ENCODE data around the gene WNT7B.

WNT7B gene

DNA sequence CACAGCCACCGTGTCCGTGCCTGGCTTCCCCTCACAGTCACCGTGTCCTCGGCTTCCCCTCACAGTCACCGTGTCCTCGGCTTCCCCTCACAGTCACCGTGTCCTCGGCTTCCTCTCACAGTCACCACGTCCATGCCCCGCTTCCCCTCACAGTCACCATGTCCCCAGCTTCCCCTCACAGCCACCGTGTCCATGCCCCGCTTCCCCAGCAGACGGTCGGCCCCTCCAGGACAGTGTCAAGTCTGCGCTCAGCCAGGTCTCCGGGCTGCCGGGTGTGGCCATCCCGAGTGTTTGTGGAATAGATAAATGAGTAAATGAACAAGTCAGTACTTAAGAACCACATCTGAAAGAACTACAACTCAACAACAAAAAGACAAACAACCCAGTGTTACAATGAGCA, 23.8 kb downstream of the WNT7B start:
- DNase-seq (ENCODE audit: low read depth) = no peak

DNA sequence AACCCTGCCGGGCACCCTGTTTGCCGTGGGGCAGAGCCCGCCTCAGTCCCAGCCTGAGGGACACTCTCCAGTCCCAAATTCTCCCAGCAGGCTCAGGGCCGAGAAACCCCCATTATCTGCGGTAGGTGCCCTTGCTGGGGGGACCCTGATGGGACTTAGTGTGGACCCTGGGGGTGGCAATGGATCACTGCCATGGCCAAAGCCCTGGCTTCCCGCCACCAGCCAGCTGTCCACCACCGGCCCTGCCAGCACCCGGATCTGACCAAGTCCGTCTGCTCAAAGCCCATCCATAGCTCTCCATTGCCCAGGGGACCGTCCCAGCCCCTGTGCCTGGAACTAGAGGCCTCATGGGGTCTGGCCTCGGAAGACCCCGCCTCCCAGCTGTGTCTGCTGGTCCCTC, 24.4 kb downstream of the WNT7B start:
- no peak for DNase-seq (ENCODE audit: low read depth)

DNA sequence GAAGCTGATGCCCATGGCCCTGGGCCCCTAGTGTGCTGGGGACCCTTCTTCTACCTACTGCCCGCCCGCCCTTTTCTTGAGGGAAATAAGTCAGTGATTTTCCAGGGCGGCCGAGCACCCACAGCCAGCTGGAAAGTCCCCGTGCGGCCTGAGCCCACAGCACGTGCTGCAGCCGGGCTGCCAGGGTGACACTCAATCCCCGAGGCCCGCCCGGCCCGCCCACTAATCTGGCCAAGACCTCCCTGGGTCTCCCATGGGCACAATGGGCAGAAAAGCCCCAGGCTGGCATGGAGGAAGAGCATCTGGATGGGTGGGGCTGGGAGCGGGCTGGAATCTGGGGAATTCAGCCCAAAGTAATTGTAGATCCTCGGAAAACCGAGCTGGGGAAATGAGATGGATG, 24.8 kb downstream of the WNT7B start:
- no peak for DNase-seq (ENCODE audit: low read depth)

- DNase-seq (ENCODE audit: low read depth) = no peak
Observed at GRCh38 chr22:45949891-45950290, 27.1 kb downstream of the WNT7B start.

GRCh38 chr22:45949258-45949870, 27.6 kb downstream of the WNT7B start:
- no peak for DNase-seq (ENCODE audit: low read depth)

DNA sequence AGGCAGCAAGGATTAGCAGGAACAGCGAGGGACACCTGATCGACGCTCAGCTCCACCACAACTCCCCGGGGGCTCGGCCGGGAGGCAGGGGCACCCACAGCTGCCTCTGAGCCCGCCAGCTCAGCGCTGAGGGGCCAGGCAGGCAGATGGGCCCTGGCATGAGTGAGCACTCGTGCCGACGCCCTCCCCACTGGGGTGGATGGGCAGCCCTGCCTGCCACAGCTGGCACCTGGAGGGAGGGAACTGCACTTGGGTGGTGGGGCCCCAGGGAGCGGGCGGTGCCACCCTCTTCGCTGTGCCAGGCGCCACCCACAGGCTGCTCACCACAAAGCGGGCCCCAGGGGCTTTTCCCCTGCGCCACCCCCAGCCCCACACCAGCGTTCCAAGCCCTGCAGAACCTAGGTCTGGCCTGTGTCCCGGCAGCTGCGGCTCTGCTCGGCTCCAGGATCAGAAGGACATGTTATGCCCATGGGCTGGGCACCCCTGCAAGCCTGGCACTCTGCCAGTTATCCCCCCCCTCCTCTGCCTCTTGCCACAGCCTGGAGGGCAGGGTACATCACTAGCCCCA, 28.8 kb downstream of the WNT7B start:
- DNase-seq (ENCODE audit: low read depth) = no peak

- no peak for DNase-seq (ENCODE audit: low read depth)
Observed at GRCh38 chr22:45946805-45947600, 30.0 kb downstream of the WNT7B start.

DNA sequence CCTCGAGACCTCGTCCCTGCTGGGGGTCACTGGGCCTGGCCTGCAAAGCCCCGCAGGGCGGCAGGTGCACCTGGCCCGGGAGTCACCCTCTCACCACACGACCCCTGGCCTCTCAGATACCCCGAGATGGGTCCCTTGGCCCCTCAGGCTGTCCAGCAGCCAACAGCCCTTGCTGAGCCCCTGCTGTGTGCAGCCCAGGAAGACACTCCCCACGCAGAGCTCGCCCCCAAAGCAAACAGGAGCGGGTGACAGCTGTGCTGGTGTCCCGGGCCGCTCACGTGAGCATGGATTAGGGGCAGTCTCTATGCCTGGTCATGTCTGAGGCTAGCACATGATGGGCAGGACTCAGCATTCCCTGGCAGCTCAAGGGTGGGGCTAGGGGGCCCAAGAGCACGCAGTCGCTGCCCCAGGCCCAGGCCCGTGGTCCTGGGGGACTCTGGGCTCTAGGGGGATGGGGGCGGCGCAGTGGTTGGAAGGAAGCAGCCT, 31.3 kb downstream of the WNT7B start:
- no peak for DNase-seq (ENCODE audit: low read depth)

- DNase-seq (ENCODE audit: low read depth) = no peak
Observed at GRCh38 chr22:45942787-45943493, 34.0 kb downstream of the WNT7B start.

DNA sequence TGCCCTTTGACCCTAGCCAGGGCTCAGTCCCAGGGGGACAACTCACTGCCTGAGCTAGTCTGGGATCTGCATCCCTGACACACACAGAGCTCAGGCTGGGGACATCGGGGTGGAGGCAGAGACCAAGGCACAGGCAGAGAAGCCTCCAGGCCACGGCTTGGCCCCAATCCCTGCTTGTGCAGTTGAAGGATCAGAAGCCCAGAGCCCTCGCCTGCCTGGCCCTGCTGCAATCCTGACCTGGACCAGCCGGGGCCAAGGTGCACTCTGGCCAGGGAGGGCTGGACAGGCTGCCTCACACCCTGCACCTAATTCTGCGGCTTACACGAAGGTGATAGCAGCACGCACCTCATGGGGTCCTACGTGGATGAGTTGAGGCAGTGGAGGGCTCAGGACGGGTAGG, 34.6 kb downstream of the WNT7B start:
- DNase-seq (ENCODE audit: low read depth) = no peak

DNA sequence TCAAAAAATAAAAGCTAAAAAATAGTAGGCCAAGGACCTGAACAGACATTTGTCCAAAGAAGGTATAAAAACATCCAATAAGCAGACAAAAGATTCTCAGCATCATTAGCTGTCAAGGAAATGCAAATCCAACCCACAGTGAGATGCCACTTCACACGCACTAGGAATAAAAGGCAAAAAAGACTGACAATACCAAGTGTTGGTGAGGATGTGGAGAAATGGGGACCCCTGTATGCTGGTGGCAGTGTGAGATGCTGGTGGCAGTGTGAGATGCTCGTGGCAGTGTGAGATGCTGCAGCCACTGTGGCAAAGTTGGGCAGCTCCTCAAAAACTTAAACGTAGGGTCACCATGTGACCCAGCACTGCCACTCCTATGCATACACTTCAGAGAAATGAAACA, 38.0 kb downstream of the WNT7B start:
- no peak for DNase-seq (ENCODE audit: low read depth)

GRCh38 chr22:45937960-45938359, 39.0 kb downstream of the WNT7B start:
- DNase-seq (ENCODE audit: low read depth) = no peak

DNA sequence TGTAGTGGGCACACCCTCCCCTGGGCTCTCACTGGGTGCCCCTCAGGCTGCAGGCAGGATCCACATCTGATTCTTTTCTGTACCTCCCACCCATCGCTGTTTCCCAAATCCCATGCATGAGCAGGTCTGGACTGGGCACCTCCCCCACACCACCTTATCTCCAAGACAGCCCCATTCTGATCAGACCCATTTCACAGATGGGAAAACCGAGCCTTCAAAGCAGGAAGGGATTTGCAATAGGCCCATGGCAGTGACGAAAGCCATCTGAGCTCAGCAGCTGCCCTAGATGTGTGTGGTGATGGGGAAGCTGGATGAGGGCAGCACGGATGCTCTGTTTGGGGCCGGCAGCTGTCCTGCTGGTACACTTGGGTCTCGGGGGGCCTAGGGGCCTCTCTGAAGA, 41.4 kb downstream of the WNT7B start:
- DNase-seq (ENCODE audit: low read depth) = no peak

DNA sequence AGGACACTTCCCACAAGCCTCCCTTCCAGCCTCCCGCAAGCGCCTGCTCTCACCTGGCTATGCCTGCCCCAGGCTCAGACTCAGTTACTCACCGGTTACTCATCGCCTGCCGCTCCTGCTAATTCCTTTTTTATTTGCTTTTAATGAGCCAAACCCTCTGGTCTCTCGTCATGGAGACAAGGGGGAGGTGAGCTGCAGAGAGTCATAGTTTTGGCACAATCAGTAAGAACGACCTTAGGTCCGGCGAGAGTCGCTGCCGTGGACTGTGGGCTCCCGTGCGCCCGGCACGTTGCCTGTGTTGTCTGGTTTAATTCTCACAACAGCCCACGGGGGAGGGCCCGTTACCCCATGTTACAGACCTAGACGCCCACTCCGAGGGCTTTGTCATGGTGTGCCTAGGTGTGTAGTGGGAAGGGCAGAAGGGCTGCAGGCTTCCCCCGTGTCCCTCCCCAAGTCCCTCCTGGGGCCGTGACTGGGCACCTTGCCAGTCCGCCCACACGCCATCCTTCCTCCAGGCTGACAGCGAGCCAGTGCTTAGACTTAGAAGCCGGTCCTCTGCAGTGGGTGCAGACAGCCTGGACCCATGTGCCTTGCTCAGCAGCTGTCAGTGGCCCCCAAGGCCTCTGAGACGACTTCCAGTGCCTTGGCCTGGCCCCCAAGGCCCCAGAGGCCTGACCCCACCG, 42.2 kb downstream of the WNT7B start:
- DNase-seq (ENCODE audit: low read depth) = no peak

DNA sequence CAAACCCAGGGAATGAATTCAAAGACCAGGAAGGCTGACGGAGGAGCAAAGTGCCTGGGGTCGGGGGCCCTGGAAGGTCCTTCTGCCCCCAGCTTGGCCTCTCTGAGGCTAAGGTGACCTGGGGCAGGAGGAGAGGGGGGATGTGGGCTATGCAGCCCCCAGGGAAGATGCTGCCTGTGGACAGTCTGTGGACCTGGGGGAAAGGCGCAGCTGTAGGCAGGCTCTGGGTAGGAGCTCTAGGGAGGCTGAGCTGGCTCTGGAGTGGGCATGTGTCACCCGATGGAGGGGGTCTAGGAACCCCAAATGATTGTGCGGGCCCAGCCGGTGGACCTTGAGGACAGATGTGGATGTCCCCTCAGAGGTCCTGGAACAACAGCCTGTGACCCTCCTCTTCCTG, 42.8 kb downstream of the WNT7B start:
- no peak for DNase-seq (ENCODE audit: low read depth)

GRCh38 chr22:45933506-45934167, 43.3 kb downstream of the WNT7B start:
- DNase-seq (ENCODE audit: low read depth) = no peak

DNA sequence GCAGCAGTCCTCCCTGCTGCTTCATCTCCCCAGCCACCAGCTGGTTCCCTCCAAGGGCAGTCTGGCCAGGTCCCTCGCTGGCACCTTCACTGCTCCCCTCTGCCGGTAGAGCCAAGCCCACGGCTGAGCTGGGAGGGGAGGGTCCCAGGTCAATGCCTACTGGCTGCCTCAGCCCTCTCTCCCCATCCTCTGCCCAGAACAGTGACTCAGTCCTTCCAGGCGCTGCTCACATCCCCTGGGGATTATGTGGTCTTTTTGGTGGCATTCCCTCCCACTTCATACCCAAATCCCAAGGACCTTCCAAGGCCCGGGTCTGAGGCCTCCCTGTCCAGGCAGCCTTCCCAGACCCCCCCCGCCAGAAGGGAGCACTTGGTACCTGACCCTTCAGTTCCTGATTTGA, 44.9 kb downstream of the WNT7B start:
- no peak for DNase-seq (ENCODE audit: low read depth)

GRCh38 chr22:45931042-45931441, 45.9 kb downstream of the WNT7B start:
- DNase-seq (ENCODE audit: low read depth) = no peak

DNA sequence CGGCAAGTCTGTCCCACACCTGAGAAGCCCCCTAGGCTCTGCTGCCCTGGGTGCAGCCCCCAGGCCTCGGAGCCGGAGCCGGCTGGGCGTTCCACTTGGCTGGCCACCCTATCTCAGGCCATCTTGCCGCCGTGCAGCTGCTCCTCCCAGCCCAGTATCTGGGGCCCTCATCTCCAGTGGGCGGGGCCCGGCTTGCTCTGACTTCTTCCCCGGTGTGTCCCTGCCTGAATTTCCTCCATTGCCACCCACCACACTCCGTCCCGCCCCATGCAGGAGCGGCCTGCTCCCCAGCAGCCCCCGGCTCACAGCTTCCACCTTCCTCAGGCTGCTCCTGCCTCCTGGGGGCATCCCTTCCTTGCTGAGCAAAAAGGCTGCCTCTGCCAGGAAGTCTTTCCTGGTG, 46.6 kb downstream of the WNT7B start:
- DNase-seq (ENCODE audit: low read depth) = no peak

- DNase-seq (ENCODE audit: low read depth) = no peak
Observed at GRCh38 chr22:45929649-45930048, 47.3 kb downstream of the WNT7B start.

DNA sequence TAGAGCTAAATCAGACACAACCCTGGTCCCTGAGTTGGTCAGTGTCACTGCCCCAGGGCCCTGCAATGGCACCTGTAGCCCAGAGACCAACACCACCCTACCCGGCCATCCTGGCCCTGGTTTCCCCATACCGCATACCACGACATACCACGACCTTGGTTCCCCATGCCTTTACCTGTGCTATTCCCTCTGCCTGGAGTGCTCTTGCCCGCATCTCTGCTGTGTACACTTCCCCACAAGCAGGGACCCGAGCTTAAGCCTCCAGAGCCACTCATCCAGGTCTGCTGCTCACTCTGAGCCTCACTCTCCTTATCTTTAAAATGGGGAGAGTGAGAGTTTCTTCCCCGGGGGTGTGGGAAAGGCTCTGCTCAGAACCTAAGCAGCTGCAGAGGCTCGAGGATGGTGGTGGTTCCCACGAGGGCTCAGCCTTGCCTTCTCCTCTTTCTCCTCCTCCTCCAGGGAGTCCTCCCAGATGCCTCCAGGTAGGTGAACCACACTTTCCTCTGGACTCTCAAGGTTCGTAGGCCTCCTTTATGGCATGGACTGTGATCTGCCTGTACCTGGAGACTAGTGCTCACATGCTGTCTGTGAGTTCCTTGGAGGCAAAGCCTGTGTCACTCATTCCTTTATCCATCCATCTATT, 48.1 kb downstream of the WNT7B start:
- no peak for DNase-seq (ENCODE audit: low read depth)

Data from stimulated activated CD8-positive, alpha-beta memory T cell treated with anti-CD3 and anti-CD28 coated beads, Interleukin-15, amount 100 ng/mL, for 24 hours (primary cell).